Endodermal cell (in vitro differentiated cells): Measurements from ENCODE around the gene RAPGEF2. TPM values are rescaled to one million over a fixed set of nuclear protein-coding genes. Genes with fewer than 3 reads are reported as not detected.
A peak's percentile ranks its signal among the peaks of the same experiment; 100 is the strongest.

Experiments used
- DNase-seq: peaks from one replicate; pipeline ENCODE4 v3.0.0-alpha.2; 2017
- H3K27ac ChIP-seq: 2 replicates; pipeline ENCODE4 v1.5.1; 2013; ENCODE audit warnings: mild to moderate bottlenecking, low read depth, low read length, moderate library complexity
- H3K27me3 ChIP-seq: 2 replicates; pipeline ENCODE4 v1.6.1; 2013; ENCODE audit warnings: mild to moderate bottlenecking, low read length, moderate library complexity; ENCODE audit not compliant: insufficient read depth, control insufficient read depth, poor library complexity, severe bottlenecking
- H3K36me3 ChIP-seq: 2 replicates; pipeline ENCODE4 v1.7.0; 2013; ENCODE audit warnings: mild to moderate bottlenecking, low read length, moderate library complexity; ENCODE audit not compliant: control insufficient read depth, insufficient read depth
- H3K4me1 ChIP-seq: one replicate; pipeline ENCODE4 v1.7.0; 2013; ENCODE audit warnings: low read length; ENCODE audit not compliant: control insufficient read depth, insufficient read depth
- H3K4me3 ChIP-seq: 2 replicates; pipeline ENCODE4 v1.5.1; 2013; ENCODE audit warnings: mild to moderate bottlenecking, low read length, moderate library complexity
- H3K9ac ChIP-seq: 2 replicates; pipeline ENCODE4 v1.6.1; 2013; ENCODE audit warnings: mild to moderate bottlenecking, low read length, moderate library complexity; ENCODE audit not compliant: poor library complexity, severe bottlenecking; ENCODE audit errors: extremely low read depth
- H3K9me3 ChIP-seq: 2 replicates; pipeline ENCODE4 v1.6.1; 2013; ENCODE audit warnings: mild to moderate bottlenecking, low read length, moderate library complexity; ENCODE audit not compliant: control insufficient read depth
- H3K27ac Mint-ChIP-seq: 2 replicates; pipeline ENCODE4 v1.8.0; 2020; ENCODE audit warnings: mixed read lengths
- H3K27me3 Mint-ChIP-seq: 2 replicates; pipeline ENCODE4 v1.8.0; 2021; ENCODE audit warnings: mild to moderate bottlenecking, mixed read lengths; ENCODE audit not compliant: insufficient read depth
- H3K36me3 Mint-ChIP-seq: 2 replicates; pipeline ENCODE4 v1.8.0; 2020; ENCODE audit warnings: low read depth, mixed read lengths
- H3K4me1 Mint-ChIP-seq: 2 replicates; pipeline ENCODE4 v1.8.0; 2020; ENCODE audit warnings: mixed read lengths
- H3K4me3 Mint-ChIP-seq: 2 replicates; pipeline ENCODE4 v1.8.0; 2020; ENCODE audit warnings: mild to moderate bottlenecking, moderate library complexity, mixed read lengths
- H3K9me3 Mint-ChIP-seq: 2 replicates; pipeline ENCODE4 v1.8.0; 2020; ENCODE audit warnings: mild to moderate bottlenecking, mixed read lengths
- WGBS, 2 experiments: methylation state at CpG; one replicate each; pipeline versions ENCODE4 v1.1.5 to v1.1.7; 2013; ENCODE audit warnings: missing lambda C conversion rate in 2 of 2, mixed read lengths in 1 of 2; ENCODE audit not compliant: insufficient coverage in 1 of 2, insufficient read length in 1 of 2; 5-methylcytosine and 5-hydroxymethylcytosine counted together
- total RNA-seq, 2 donors: library from RNA; stranded (reverse); fragmentation: NEBNext Ultra II Directional in 1 of 2; extraction: Animal tissue kit (Norgen Biotek cat#: 25700) in 1 of 2; gene quantifications; 2 replicates in 1 of 2; 3 replicates in 1 of 2; pipeline ENCODE4 v1.2.1, GENCODE V29; 2021
- TF ChIP-seq, protein P1 (sequence below): fragments of 200-600 bp; sonication (generic); conservative IDR thresholded peaks from 2 replicates; pipeline ENCODE4 v1.5.0; 2021; ENCODE audit warnings: antibody characterized with exemption, mild to moderate bottlenecking

RAPGEF2 gene
- total RNA-seq, 2 donors from 2014 or later = 63.4 to 78.2 TPM

DNA sequence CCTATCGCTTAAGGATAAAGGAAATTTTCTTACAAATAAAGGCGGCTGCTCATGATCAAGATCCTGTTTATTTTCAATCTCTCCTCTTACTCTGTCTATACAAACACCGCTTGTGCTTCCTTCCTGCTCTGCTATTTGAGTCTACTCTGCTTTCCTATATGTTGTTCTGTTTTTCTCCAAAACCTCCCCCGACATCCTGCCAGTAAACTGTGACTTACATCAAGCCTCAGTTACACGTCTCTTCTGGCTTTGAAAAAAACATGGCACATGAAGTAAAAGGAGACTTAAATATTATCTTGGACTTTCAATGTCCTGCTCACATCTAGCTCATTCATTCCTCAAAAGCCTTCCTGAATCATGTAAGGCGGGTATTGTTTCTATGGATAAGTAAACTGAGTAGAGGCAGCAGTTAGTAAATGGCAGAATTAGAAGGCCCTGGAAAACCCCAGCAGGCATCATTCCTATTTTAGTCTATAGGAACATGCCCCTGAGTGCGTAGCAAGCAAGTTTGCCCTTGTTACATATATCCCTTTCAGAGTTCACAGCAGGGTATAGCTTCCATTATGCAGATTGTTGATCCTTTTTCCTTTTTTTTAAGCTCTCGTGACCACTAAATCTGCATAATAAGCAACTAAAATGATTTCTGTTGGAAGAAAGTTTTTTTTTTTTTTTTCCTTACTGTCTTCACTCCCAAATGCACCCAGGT is 280.1 kb downstream of the RAPGEF2 start:
- Histone ChIP-seq H3K27me3 (no peaks in the 10 kb centered on the region), H3K36me3 (no peaks in the 10 kb centered on the region), H3K27ac (peak overlapping the region; percentile 97), H3K4me1 (no peaks in the 10 kb centered on the region), H3K9ac (no peak overlapping the region), H3K9me3 (peaks cover 7% of the 10 kb centered on the region), H3K4me3 (no peak overlapping the region)
- WGBS, 2 experiments = 42 to 53% methylated on average over 4 to 8 of the region's 8 CpGs
- Mint-ChIP-seq H3K9me3 (peaks cover 22% of the 10 kb centered on the region), H3K36me3 (no peaks in the 10 kb centered on the region), H3K4me3 (no peak overlapping the region), H3K27me3 (peaks cover 33% of the 10 kb centered on the region), H3K4me1 (no peaks in the 10 kb centered on the region), H3K27ac (no peak overlapping the region)
- TF ChIP-seq, protein P1, sequence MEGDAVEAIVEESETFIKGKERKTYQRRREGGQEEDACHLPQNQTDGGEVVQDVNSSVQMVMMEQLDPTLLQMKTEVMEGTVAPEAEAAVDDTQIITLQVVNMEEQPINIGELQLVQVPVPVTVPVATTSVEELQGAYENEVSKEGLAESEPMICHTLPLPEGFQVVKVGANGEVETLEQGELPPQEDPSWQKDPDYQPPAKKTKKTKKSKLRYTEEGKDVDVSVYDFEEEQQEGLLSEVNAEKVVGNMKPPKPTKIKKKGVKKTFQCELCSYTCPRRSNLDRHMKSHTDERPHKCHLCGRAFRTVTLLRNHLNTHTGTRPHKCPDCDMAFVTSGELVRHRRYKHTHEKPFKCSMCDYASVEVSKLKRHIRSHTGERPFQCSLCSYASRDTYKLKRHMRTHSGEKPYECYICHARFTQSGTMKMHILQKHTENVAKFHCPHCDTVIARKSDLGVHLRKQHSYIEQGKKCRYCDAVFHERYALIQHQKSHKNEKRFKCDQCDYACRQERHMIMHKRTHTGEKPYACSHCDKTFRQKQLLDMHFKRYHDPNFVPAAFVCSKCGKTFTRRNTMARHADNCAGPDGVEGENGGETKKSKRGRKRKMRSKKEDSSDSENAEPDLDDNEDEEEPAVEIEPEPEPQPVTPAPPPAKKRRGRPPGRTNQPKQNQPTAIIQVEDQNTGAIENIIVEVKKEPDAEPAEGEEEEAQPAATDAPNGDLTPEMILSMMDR = no peak
- peak; percentile 49 for DNase-seq

DNA sequence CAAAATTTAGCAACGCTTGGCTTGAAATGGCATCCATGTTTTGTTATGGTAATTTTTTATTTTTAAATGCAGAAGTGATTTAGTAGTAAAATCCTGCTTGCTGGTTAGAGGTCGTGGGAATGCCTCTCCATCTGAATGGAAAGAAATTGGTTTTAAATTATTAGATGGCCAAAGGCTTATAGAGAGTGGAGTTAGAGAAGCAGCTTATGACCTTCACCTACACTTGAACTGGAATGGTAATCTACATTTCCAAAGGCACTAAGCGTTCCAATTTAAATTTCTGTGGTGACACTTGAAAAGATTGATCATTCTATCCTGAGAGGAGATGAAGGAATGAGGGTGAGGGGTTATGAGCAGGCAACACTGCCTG is 280.7 kb downstream of the RAPGEF2 start:
- TF ChIP-seq, protein P1 = no peak
- H3K4me1 ChIP-seq = no peaks in the 10 kb centered on the region
- H3K9me3 Mint-ChIP-seq = peaks cover 21% of the 10 kb centered on the region
- 7 to 41% methylated on average over 3 of the region's 3 CpGs for WGBS, 2 experiments
- no peak overlapping the region for H3K9ac ChIP-seq
- H3K4me3 ChIP-seq = no peak overlapping the region
- no peaks in the 10 kb centered on the region for H3K27me3 ChIP-seq
- no peak for DNase-seq
- no peak overlapping the region for H3K4me3 Mint-ChIP-seq
- H3K36me3 ChIP-seq = no peaks in the 10 kb centered on the region
- no peak overlapping the region for H3K27ac Mint-ChIP-seq
- peak overlapping the region; percentile 97 for H3K27ac ChIP-seq
- peaks cover 7% of the 10 kb centered on the region for H3K9me3 ChIP-seq
- H3K36me3 Mint-ChIP-seq = no peaks in the 10 kb centered on the region
- no peaks in the 10 kb centered on the region for H3K4me1 Mint-ChIP-seq
- peaks cover 33% of the 10 kb centered on the region for H3K27me3 Mint-ChIP-seq

DNA sequence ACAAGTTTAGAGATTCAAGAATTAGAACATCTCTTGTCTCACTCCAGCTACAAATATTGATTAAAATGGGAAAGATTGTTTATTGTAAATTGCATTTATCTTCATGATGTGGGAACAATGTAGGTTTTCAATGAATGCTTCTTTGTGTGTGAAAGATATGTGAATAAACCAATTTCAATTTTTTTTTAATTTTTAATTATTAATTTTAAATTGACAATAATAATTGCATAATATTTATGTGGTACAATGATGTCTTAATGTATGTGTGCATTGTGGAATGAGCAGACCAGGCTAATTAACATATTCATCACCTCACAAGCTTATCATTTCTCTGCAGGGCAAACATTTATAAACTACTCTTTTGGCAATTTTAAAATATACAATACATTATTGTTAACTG is 281.1 kb downstream of the RAPGEF2 start:
- Mint-ChIP-seq H3K9me3 (peaks cover 16% of the 10 kb centered on the region), H3K27me3 (peaks cover 32% of the 10 kb centered on the region), H3K27ac (no peak overlapping the region), H3K36me3 (no peaks in the 10 kb centered on the region), H3K4me1 (no peaks in the 10 kb centered on the region), H3K4me3 (no peak overlapping the region)
- no peak overlapping the region for H3K9ac ChIP-seq
- peaks cover 7% of the 10 kb centered on the region for H3K9me3 ChIP-seq
- no peaks in the 10 kb centered on the region for H3K36me3 ChIP-seq
- TF ChIP-seq, protein P1 = no peak
- no peaks in the 10 kb centered on the region for H3K27me3 ChIP-seq
- peak overlapping the region; percentile 97 for H3K27ac ChIP-seq
- H3K4me3 ChIP-seq = no peak overlapping the region
- H3K4me1 ChIP-seq = no peaks in the 10 kb centered on the region
- no peak for DNase-seq
